ENCODE results near the gene C16orf46. TPM values are rescaled to one million over a fixed set of nuclear protein-coding genes. Genes with fewer than 3 reads are reported as not detected.

The C16orf46 gene
- total and polyA plus RNA-seq, 9 of the 15 experiments (the other 6 are each of a cell fraction or from before 2014, with no cell fraction given): 0.10 to 0.98 (median 0.41) TPM; not detected in 1

DNA sequence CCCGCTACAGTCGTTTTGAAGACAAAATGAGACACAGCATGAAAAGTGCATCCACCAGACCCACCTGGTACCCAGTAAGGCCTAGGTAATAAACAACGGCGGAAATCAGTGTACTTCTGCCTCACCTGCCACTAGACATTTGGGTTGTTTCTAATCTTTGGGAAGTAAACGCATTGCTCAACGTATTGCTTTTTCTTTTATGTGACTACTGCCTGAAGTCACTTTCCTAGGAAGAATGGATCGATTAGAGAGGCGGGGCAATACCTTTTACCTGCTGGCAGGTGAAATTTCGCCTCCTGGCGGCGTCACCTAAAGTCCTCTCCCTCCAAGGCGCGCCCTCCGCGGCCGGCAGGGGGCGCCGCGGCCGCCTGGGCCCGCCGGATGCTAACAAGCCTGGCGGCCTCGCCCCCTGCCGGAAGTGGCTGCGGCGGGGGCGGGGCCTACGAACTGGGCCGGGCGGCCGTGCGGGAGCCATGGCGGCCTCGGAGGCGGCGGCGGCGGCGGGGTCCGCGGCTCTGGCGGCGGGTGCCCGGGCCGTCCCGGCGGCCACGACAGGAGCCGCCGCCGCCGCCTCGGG, 41.6 kb downstream of the C16orf46 start, which contains the start of gene ATMIN (continued):
- no peak for TF ChIP-seq JUNB (CRISPR knock-in tag; conservative IDR thresholded peaks at IDR 0.05)
- no peak for TF ChIP-seq EHMT2 (IDR thresholded peaks at IDR 0.05)
- no peak for TF ChIP-seq EZH2 (IDR thresholded peaks at IDR 0.05; ENCODE audit: borderline replicate concordance, low read depth, low read length)
- peak; percentile 33; the same call in 1 of the 2 replicates for TF ChIP-seq ELF2 (CRISPR knock-in tag; IDR thresholded peaks at IDR 0.05)
- TF ChIP-seq, protein P1, sequence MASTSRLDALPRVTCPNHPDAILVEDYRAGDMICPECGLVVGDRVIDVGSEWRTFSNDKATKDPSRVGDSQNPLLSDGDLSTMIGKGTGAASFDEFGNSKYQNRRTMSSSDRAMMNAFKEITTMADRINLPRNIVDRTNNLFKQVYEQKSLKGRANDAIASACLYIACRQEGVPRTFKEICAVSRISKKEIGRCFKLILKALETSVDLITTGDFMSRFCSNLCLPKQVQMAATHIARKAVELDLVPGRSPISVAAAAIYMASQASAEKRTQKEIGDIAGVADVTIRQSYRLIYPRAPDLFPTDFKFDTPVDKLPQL (IDR thresholded peaks at IDR 0.05; ENCODE audit: extremely low read depth, insufficient read length): no peak
- TF ChIP-seq, protein P2, sequence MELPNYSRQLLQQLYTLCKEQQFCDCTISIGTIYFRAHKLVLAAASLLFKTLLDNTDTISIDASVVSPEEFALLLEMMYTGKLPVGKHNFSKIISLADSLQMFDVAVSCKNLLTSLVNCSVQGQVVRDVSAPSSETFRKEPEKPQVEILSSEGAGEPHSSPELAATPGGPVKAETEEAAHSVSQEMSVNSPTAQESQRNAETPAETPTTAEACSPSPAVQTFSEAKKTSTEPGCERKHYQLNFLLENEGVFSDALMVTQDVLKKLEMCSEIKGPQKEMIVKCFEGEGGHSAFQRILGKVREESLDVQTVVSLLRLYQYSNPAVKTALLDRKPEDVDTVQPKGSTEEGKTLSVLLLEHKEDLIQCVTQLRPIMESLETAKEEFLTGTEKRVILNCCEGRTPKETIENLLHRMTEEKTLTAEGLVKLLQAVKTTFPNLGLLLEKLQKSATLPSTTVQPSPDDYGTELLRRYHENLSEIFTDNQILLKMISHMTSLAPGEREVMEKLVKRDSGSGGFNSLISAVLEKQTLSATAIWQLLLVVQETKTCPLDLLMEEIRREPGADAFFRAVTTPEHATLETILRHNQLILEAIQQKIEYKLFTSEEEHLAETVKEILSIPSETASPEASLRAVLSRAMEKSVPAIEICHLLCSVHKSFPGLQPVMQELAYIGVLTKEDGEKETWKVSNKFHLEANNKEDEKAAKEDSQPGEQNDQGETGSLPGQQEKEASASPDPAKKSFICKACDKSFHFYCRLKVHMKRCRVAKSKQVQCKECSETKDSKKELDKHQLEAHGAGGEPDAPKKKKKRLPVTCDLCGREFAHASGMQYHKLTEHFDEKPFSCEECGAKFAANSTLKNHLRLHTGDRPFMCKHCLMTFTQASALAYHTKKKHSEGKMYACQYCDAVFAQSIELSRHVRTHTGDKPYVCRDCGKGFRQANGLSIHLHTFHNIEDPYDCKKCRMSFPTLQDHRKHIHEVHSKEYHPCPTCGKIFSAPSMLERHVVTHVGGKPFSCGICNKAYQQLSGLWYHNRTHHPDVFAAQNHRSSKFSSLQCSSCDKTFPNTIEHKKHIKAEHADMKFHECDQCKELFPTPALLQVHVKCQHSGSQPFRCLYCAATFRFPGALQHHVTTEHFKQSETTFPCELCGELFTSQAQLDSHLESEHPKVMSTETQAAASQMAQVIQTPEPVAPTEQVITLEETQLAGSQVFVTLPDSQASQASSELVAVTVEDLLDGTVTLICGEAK (IDR thresholded peaks at IDR 0.05): peak; percentile 66
- TF ChIP-seq, protein P2 (CRISPR knock-in tag; IDR thresholded peaks at IDR 0.05): no peak
- TF ChIP-seq ZNF75A (CRISPR knock-in tag; IDR thresholded peaks at IDR 0.05): no peak
- TF ChIP-seq RFX7 (CRISPR knock-in tag; IDR thresholded peaks at IDR 0.05): no peak
- peak; percentile 28; the same call in 1 of the 2 replicates for TF ChIP-seq ZNF384 (IDR thresholded peaks at IDR 0.05; ENCODE audit: low read depth, low read length)
- TF ChIP-seq MCM5 (IDR thresholded peaks at IDR 0.05; ENCODE audit: low read depth): no peak
- TF ChIP-seq POLR3G (IDR thresholded peaks at IDR 0.05; ENCODE audit: extremely low read depth, insufficient read length, insufficient replicate concordance): no peak
- no peak for TF ChIP-seq NFRKB (IDR thresholded peaks at IDR 0.05; ENCODE audit: low read depth)
- no peak for TF ChIP-seq PHTF2 (CRISPR knock-in tag; IDR thresholded peaks at IDR 0.05)
- TF ChIP-seq DDX20 (tag; IDR thresholded peaks at IDR 0.05; ENCODE audit: low read depth): no peak
- no peak for TF ChIP-seq PCBP2 (IDR thresholded peaks at IDR 0.05; ENCODE audit: low read depth, low read length, poor library complexity, severe bottlenecking)
- TF ChIP-seq ZNF217 (CRISPR knock-in tag; IDR thresholded peaks at IDR 0.05): no peak
- TF ChIP-seq, protein P3, sequence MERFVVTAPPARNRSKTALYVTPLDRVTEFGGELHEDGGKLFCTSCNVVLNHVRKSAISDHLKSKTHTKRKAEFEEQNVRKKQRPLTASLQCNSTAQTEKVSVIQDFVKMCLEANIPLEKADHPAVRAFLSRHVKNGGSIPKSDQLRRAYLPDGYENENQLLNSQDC (CRISPR knock-in tag; IDR thresholded peaks at IDR 0.05): no peak
- no peak for TF ChIP-seq ZNF3 (CRISPR knock-in tag; IDR thresholded peaks at IDR 0.05)
- no peak; the same call in 1 of the 2 replicates for TF ChIP-seq STAG1 (CRISPR knock-in tag; IDR thresholded peaks at IDR 0.05; ENCODE audit: borderline replicate concordance)
- TF ChIP-seq ZBED1 (IDR thresholded peaks at IDR 0.05): no peak
- no peak for TF ChIP-seq FOXJ3 (CRISPR knock-in tag; IDR thresholded peaks at IDR 0.05)
